DND-41 (cell line): ENCODE results near the gene FSD2.

Experiments
- EZH2 ChIP-seq: IDR thresholded peaks from 3 replicates; pipeline ENCODE4 v1.6.1; 2012; ENCODE audit warnings: borderline replicate concordance, low read depth, mild to moderate bottlenecking, moderate library complexity, low read length, inconsistent platforms; ENCODE audit not compliant: severe bottlenecking
- TF ChIP-seq, protein P1 (sequence below): IDR thresholded peaks from 2 replicates; pipeline ENCODE4 v1.5.1; 2012; ENCODE audit warnings: borderline replicate concordance, low read length, moderate library complexity, mild to moderate bottlenecking; ENCODE audit not compliant: poor library complexity, severe bottlenecking; ENCODE audit errors: extremely low read depth

DNA sequence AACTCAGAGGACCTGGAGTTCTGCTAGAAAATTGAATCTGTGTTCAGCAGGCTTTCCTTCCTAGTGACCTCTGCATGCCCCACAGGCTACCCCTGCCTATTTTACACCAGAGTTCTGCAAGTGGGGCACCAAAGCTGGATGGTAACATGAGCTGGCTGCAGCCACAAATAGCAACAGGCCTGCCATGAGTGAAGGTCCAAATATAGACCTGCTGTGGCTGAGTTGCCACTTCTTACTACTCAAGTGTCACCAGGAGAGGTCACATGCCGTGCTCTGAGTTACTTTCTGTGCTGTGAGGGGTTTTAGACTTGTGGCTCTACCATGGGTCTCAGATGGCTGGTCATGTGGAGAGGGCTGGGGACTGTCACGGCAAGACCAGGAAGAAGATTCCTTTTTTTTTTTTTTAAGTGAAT lies at the start of gene FSD2:
- TF ChIP-seq, protein P1, sequence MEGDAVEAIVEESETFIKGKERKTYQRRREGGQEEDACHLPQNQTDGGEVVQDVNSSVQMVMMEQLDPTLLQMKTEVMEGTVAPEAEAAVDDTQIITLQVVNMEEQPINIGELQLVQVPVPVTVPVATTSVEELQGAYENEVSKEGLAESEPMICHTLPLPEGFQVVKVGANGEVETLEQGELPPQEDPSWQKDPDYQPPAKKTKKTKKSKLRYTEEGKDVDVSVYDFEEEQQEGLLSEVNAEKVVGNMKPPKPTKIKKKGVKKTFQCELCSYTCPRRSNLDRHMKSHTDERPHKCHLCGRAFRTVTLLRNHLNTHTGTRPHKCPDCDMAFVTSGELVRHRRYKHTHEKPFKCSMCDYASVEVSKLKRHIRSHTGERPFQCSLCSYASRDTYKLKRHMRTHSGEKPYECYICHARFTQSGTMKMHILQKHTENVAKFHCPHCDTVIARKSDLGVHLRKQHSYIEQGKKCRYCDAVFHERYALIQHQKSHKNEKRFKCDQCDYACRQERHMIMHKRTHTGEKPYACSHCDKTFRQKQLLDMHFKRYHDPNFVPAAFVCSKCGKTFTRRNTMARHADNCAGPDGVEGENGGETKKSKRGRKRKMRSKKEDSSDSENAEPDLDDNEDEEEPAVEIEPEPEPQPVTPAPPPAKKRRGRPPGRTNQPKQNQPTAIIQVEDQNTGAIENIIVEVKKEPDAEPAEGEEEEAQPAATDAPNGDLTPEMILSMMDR: no peak
- TF ChIP-seq EZH2: no peak
